Kidney epithelial cell (primary cell): ENCODE measurements around the gene NCOA6. TPM values are rescaled to one million over a fixed set of nuclear protein-coding genes. Genes with fewer than 3 reads are reported as not detected.

Experiments used
- DNase-seq: peaks from one replicate; pipeline ENCODE4 v3.0.0-alpha.2; 2010; ENCODE audit warnings: low read depth
- H3K27me3 ChIP-seq: 2 replicates; pipeline ENCODE4 v1.6.0; 2011; ENCODE audit warnings: low read length; ENCODE audit not compliant: control insufficient read depth, insufficient read depth
- H3K36me3 ChIP-seq: 2 replicates; pipeline ENCODE4 v1.5.1; 2011; ENCODE audit warnings: low read length; ENCODE audit not compliant: control insufficient read depth, insufficient read depth
- H3K4me3 ChIP-seq: 2 replicates; pipeline ENCODE4 v1.5.1; 2011; ENCODE audit warnings: low read depth, mild to moderate bottlenecking, control low read depth, low read length
- total RNA-seq: library from RNA; depleted of rRNA; stranded (reverse); fragments of >200 nt; gene quantifications from 2 replicates; pipeline ENCODE4 v1.2.3, GENCODE V29; 2015
- TF ChIP-seq, protein P1 (sequence below): IDR thresholded peaks from 2 replicates; pipeline ENCODE4 v1.5.1; 2011; ENCODE audit warnings: mild to moderate bottlenecking, moderate library complexity, low read length, control low read depth, inconsistent platforms; ENCODE audit not compliant: insufficient read depth, poor library complexity, severe bottlenecking

The NCOA6 gene
- total RNA-seq, 1 donor from 2014 or later: 18.0 TPM

DNA sequence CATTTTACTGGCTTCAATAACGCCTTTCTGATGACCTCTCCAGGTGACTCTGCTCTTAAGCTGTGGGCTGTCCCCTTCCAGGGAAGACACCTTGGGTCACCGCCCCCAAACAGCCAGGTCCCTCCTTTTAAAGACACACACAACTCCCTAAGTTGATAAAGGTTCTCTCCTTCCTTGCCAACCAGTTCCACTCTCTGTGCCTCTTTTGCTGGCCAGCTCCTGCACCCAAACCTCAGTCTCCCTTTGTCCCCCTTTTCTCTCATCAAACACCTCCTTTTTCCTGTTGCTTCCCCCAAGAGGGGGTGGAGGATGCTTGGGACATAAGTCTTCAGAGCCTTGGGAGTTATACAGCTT is 1.0 kb downstream of the NCOA6 start:
- H3K4me3 ChIP-seq: peak overlapping the region; percentile 84
- DNase-seq: peak; percentile 41
- no peaks in the 10 kb centered on the region for H3K36me3 ChIP-seq
- no peaks in the 10 kb centered on the region for H3K27me3 ChIP-seq
- TF ChIP-seq, protein P1, sequence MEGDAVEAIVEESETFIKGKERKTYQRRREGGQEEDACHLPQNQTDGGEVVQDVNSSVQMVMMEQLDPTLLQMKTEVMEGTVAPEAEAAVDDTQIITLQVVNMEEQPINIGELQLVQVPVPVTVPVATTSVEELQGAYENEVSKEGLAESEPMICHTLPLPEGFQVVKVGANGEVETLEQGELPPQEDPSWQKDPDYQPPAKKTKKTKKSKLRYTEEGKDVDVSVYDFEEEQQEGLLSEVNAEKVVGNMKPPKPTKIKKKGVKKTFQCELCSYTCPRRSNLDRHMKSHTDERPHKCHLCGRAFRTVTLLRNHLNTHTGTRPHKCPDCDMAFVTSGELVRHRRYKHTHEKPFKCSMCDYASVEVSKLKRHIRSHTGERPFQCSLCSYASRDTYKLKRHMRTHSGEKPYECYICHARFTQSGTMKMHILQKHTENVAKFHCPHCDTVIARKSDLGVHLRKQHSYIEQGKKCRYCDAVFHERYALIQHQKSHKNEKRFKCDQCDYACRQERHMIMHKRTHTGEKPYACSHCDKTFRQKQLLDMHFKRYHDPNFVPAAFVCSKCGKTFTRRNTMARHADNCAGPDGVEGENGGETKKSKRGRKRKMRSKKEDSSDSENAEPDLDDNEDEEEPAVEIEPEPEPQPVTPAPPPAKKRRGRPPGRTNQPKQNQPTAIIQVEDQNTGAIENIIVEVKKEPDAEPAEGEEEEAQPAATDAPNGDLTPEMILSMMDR: no peak

DNA sequence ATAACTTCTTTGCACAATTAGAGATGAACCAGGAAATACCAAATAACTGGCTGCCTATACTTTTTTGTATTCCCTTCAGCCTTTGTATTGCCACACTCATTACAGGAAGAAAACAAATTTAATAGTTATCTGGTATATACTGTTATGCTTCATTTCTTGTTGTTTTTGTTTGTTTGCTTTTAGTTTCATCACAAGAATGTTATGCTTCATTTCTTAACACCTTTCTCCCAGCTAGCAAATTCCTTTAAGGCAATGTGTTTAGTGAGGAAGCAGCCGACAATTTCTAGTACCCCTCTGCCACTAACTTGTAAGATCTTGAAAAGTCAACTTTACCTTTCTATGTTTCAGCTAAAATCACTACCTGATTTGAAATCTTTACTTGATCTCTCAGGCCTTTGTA is 1.4 kb downstream of the NCOA6 start:
- peak overlapping the region; percentile 84 for H3K4me3 ChIP-seq
- H3K27me3 ChIP-seq: no peaks in the 10 kb centered on the region
- no peaks in the 10 kb centered on the region for H3K36me3 ChIP-seq
- TF ChIP-seq, protein P1: no peak
- DNase-seq: no peak

DNA sequence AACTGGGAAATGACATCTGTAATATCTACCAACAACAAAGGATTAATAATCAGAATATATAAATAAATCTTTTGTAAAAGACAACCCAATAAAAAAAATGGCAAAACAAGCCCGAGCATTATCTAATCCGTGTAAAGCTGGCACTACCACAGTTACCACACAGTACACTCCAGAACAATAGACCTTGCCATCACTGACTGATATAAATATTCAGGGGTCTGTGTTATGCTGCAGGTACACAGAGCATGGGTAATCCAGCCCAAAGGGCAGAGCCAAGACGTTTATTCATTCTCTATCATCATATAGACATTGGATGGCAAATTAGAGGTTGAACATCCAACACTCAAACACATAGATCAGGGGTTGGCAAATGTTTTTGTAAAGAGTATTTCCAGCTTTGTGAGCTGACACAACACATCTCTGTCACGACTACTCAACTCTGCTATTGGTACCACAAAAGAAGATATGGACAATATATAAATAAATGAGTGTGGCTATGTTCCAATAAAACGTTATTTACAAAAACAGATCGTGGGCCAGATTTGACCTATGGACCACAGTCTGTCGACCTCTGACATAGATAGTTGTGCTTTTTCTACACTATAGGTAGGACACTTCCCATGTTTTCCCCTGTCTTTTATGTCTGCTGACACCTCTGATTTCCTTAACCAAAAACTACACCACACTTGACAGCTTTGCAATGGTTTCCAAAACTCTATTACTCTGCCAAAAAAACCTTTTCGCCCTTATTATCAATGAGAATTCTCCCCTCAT is 4.5 kb downstream of the NCOA6 start:
- Histone ChIP-seq H3K27me3 (no peaks in the 10 kb centered on the region), H3K4me3 (no peak overlapping the region), H3K36me3 (no peaks in the 10 kb centered on the region)
- TF ChIP-seq, protein P1: no peak
- no peak for DNase-seq

DNA sequence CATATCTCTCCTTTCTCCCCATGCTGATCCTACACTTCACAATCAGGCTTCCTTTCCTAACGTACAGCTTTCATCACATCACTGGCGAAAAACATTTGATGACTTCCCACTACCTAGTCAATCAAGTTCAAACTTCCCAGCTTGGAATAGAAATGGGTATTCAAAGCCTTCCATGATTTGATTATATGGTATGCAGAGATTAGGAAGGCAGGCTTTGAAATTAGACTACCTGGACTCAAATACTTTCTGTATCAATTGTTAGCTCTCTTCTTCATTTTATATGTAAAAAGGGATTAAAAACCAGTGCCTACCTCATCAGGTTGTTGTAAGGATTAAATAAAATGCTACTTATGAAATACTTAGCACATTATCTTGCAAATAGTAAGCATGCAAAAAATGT is 7.7 kb downstream of the NCOA6 start:
- no peak for DNase-seq
- TF ChIP-seq, protein P1: no peak
- Histone ChIP-seq H3K4me3 (no peak overlapping the region), H3K27me3 (no peaks in the 10 kb centered on the region), H3K36me3 (no peaks in the 10 kb centered on the region)

DNA sequence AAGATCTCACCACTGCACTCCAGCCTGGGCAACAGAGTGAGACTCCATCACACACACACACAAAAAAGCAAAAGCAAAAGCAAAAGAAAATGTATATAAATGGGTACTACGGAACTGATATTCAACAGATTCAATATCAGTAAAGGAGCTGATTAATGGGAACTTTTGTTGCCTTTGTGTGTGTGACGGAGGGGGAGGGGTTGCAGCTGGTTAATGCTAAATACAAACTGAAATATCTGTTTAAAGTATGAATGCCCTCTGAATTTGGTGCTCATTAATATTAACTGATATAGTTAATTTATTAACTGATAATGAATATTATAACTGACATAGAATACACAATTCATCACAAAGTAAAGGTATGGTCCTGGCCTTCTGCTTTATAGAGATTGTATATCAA is 8.4 kb downstream of the NCOA6 start:
- TF ChIP-seq, protein P1: no peak
- no peak overlapping the region for H3K4me3 ChIP-seq
- H3K27me3 ChIP-seq: no peaks in the 10 kb centered on the region
- DNase-seq: no peak
- H3K36me3 ChIP-seq: no peaks in the 10 kb centered on the region

DNA sequence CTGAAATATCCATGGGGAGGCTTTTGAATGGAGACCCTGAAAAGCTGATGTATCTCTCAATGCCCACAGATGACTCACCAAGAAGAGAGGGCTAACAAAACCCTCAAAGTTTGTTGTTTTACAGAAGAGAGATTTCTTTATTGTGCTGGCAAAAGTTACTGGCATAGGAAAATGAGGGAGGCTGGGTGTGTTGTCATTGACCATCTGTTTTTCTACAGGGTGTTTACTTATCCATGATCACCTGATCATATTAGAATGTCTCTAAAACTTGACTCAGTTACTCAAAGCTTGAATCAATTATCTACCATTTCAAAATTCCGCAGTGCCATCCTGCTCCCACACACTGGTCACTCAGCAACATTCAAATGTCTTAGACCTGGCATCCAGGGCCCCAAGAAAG is 9.8 kb downstream of the NCOA6 start:
- DNase-seq: no peak
- TF ChIP-seq, protein P1: no peak
- H3K4me3 ChIP-seq: no peak overlapping the region
- no peaks in the 10 kb centered on the region for H3K36me3 ChIP-seq
- no peaks in the 10 kb centered on the region for H3K27me3 ChIP-seq
